GM06990 (cell line): ENCODE data around the gene COLEC12.

ENCODE experiments used
- DNase-seq: peaks from one replicate; pipeline ENCODE4 v3.0.0-alpha.2; 2011; ENCODE audit not compliant: insufficient read length; ENCODE audit errors: extremely low read depth
- H3K27me3 ChIP-seq: replicated peaks from 2 replicates; pipeline ENCODE4 v1.6.0; 2011; ENCODE audit warnings: low read length; ENCODE audit not compliant: control insufficient read depth, insufficient read depth
- H3K36me3 ChIP-seq: 2 replicates; pipeline ENCODE4 v1.5.1; 2011; ENCODE audit warnings: low read length; ENCODE audit not compliant: control insufficient read depth, insufficient read depth
- H3K4me3 ChIP-seq: replicated peaks from 2 replicates; pipeline ENCODE4 v1.5.1; 2011; ENCODE audit warnings: low read depth, mild to moderate bottlenecking, control low read depth, low read length
- TF ChIP-seq, protein P1 (sequence below): IDR thresholded peaks from 2 replicates; pipeline ENCODE4 v1.5.1; 2011; ENCODE audit warnings: low read length, control low read depth, mild to moderate bottlenecking, inconsistent platforms; ENCODE audit not compliant: insufficient read depth, poor library complexity, severe bottlenecking

COLEC12 gene

DNA sequence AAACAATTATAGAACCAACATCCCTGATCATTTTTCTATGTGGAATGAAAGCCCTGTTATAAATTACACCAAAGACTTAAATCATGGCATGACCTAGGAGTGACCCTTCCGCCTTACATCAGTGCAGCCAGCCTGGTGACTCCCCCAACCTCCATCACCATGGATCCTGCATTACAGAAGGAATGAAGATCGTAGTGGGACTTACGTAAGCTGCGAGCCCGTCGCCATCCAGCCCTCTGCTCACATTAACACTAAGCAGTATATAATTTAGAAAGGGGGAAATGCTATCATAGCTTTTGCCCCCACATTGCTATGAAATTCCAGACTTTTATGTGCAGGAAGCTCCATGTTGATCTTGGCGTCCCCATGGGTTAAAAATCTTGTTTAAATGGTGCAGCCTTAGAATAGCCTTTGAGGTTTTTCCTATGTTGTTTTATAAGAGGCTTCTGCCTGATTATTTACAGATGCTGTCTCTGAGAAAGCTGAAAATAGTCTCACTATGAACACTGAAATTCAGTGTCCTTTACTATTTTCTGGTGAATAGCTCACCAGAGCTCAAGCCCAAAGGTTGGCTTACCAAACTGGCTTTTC lies 76.3 kb downstream of the COLEC12 start:
- TF ChIP-seq, protein P1, sequence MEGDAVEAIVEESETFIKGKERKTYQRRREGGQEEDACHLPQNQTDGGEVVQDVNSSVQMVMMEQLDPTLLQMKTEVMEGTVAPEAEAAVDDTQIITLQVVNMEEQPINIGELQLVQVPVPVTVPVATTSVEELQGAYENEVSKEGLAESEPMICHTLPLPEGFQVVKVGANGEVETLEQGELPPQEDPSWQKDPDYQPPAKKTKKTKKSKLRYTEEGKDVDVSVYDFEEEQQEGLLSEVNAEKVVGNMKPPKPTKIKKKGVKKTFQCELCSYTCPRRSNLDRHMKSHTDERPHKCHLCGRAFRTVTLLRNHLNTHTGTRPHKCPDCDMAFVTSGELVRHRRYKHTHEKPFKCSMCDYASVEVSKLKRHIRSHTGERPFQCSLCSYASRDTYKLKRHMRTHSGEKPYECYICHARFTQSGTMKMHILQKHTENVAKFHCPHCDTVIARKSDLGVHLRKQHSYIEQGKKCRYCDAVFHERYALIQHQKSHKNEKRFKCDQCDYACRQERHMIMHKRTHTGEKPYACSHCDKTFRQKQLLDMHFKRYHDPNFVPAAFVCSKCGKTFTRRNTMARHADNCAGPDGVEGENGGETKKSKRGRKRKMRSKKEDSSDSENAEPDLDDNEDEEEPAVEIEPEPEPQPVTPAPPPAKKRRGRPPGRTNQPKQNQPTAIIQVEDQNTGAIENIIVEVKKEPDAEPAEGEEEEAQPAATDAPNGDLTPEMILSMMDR: no peak
- no peak overlapping the region for H3K4me3 ChIP-seq
- DNase-seq: no peak
- H3K27me3 ChIP-seq: no peaks in the 10 kb centered on the region
- H3K36me3 ChIP-seq: no peaks in the 10 kb centered on the region

DNA sequence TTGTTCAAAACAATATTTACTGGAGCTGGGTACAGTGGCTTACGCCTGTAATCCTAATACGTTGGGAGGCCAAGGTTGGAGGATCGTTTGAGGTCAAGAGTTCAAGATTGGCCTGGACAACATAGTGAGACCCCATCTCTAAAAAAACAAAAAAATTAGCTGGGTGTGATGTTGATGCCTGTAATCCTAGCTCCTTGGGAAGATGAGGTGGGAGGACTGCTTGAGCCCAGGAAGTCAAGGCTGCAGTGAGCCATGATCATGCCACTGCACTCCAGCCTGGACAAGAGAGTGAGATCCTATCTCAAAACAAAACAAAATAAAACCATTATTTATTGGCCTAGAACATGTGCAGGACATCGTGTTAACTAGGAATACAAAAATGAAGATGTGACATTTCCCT lies 77.5 kb downstream of the COLEC12 start:
- no peak for DNase-seq
- Histone ChIP-seq H3K27me3 (no peaks in the 10 kb centered on the region), H3K36me3 (no peaks in the 10 kb centered on the region), H3K4me3 (no peak overlapping the region)
- TF ChIP-seq, protein P1: no peak

DNA sequence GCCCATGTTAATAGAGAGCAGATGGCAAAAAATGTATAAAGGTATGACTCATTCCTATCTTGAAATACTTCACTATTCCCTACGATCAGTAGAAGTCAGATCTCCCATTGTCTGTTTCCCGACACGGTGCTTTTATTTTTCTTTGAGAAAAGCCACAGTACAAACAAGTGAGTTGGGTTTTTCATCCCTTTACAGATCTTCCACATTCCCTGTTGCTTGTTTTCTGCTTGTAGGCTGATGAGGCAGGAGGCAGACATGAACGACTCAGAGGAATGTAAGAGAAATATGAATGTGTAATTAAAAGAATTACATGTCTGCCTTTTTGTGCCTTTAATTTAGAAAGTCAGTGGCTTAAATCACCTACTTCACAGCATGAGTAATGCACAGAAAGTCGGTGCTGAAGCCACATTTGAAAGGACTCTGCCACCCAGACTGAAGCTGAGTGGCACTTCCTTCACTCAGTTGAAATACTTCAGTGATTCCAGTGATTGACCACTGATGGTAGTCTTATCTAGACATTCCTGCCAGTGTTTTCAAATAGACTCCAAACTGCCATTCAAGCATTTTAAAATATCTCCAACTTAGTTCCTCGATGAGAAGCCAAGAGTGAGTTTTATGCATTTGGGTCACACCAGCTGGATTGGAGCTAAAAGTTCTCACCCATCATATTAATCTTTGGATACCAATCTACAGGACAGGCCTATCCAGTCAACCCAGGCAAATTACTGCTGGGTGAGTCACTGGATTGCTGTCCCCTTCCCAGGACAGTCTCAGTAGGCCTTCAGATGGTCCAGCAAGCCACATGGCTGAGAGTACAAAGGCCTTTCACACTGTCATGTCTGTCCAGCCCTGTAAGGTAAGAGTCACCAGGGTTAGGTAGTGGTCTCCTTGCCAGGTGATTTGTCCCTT lies 79.0 kb downstream of the COLEC12 start:
- no peaks in the 10 kb centered on the region for H3K27me3 ChIP-seq
- TF ChIP-seq, protein P1: no peak
- H3K36me3 ChIP-seq: no peaks in the 10 kb centered on the region
- DNase-seq: no peak
- H3K4me3 ChIP-seq: no peak overlapping the region

DNA sequence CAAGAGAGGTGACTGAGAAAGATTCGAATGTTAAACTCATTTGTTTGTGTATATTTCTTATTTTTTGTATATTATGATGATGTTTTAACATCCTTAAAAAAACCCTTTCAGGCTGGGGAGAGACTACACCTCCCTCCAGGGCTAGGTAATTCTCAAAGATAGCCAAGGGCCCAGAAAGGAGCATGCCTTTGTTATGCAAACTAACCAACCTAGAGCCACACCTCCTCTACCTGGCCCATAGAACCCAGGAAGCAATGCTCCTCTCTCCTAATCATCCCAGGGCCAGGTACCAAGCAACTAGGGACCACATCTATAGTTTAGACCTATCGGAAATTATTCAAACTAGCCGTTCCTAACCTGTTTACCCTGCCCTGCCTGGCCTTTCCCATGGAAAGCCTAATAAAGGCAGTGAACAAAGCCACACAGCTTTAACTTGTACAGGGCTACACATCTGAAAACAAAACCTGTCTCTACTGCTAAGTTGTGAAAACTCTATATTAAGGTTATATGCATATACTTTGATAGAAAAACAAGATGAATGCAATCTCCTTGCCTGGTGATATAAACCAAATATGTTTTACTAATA lies 79.7 kb downstream of the COLEC12 start:
- no peak for DNase-seq
- Histone ChIP-seq H3K36me3 (no peaks in the 10 kb centered on the region), H3K27me3 (no peaks in the 10 kb centered on the region), H3K4me3 (no peak overlapping the region)
- TF ChIP-seq, protein P1: no peak

DNA sequence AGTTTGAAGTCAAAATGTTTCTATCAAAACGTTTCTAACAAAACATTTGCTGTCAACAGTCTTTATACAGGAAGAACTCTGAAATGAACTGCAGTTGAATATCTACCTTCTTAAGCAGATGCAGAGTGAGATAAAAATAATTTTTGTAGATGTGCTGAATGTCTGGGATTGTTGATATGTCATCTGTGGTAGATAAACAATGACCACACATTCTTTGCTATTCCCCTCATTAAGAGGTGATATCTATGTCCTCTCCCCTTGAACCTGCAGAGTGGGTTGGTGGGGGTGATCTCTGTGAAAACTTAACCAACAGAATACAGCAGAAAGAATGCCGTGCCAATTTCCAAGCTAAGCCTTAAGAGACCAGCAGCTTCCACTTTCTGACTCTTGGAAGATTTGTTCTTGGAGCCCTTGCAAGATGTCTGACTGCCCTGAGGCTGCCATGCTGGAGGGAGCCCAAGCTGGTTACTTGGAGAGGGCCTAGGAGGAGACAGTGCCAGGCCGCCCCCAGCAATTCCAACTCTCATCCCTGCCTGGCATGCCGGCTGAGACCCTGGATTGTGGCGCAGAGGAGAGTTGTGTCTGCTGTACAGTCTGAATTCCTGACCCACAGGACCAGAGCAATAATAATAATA lies 80.8 kb downstream of the COLEC12 start:
- Histone ChIP-seq H3K36me3 (no peaks in the 10 kb centered on the region), H3K27me3 (no peaks in the 10 kb centered on the region), H3K4me3 (no peak overlapping the region)
- TF ChIP-seq, protein P1: no peak
- no peak for DNase-seq
